ENCODE results near the gene TARS3. TPM values are rescaled to one million over a fixed set of nuclear protein-coding genes. Genes with fewer than 3 reads are reported as not detected.

TARS3 gene
- total RNA-seq, 1 experiment from 2014 or later = 14.1 TPM

GRCh38 chr15:101694261-101694660 is 30.0 kb downstream of the TARS3 start:
- H3K36me3 Mint-ChIP-seq (ENCODE audit: insufficient read depth in 1 of 3, low read depth in 3 of 3) = peaks cover 19 to 48% (median 36%) of the 10 kb centered on the region in 3 experiments
- Histone ChIP-seq H3K9me3 (ENCODE audit: control insufficient read depth, low read depth, low read length) (no peaks in the 10 kb centered on the region), H2BK120ac (ENCODE audit: low read depth, low read length, poor library complexity, severe bottlenecking) (no peak overlapping the region), H2BK15ac (ENCODE audit: low read depth, low read length) (no peak overlapping the region), H4K5ac (ENCODE audit: insufficient read length, low read depth, low read length) (no peak overlapping the region), H3K14ac (ENCODE audit: insufficient read depth, low read length) (no peak overlapping the region), H3K4me2 (ENCODE audit: insufficient read depth, insufficient read length, low read length) (no peak overlapping the region), H4K20me1 (ENCODE audit: control insufficient read depth, insufficient read depth, insufficient read length) (no peaks in the 10 kb centered on the region), H3K9ac (ENCODE audit: extremely low read depth, insufficient read length, low read length) (no peak overlapping the region), H3K23me2 (ENCODE audit: insufficient read length, low read depth, low read length, poor library complexity, severe bottlenecking) (no peaks in the 10 kb centered on the region), H2AFZ (ENCODE audit: low read length) (no peak overlapping the region), H3T11ph (ENCODE audit: low read length) (no peak overlapping the region), H2AK5ac (ENCODE audit: insufficient read length, low read length) (no peak overlapping the region), H3K4ac (ENCODE audit: low read depth, low read length) (no peak overlapping the region), H3K23ac (ENCODE audit: insufficient read length, low read depth, low read length) (no peak overlapping the region), H3K27ac (ENCODE audit: insufficient read length, low read depth, low read length) (no peak overlapping the region), H4K91ac (ENCODE audit: insufficient read length, low read depth, low read length) (no peak overlapping the region), H3K18ac (ENCODE audit: insufficient read length, low read depth, low read length) (no peak overlapping the region), H2BK20ac (ENCODE audit: low read depth, low read length, poor library complexity, severe bottlenecking) (no peak overlapping the region), H3K79me2 (ENCODE audit: insufficient read depth, low read length) (no peaks in the 10 kb centered on the region), H3K4me1 (ENCODE audit: insufficient read depth, low read length) (no peaks in the 10 kb centered on the region), H2BK12ac (ENCODE audit: insufficient read length, low read depth, low read length) (no peak overlapping the region), H2BK5ac (ENCODE audit: insufficient read length, low read length) (no peak overlapping the region), H3K79me1 (ENCODE audit: insufficient read depth, low read depth, low read length, poor library complexity, severe bottlenecking) (no peaks in the 10 kb centered on the region), H3K27me3 (ENCODE audit: insufficient read depth, low read length) (no peaks in the 10 kb centered on the region), H4K8ac (replicated peaks; ENCODE audit: insufficient read length, low read depth, low read length) (no peak overlapping the region), H3K56ac (ENCODE audit: insufficient read length, low read depth, low read length) (no peak overlapping the region)
- H3K27me3 Mint-ChIP-seq (ENCODE audit: low read depth) = no peaks in the 10 kb centered on the region
- no peak overlapping the region for H3K4me3 Mint-ChIP-seq
- H3K9me3 Mint-ChIP-seq = no peaks in the 10 kb centered on the region
- WGBS (ENCODE audit: extremely low coverage, insufficient read length, low lambda C conversion rate) = no CpG with 5 or more reads among the region's 2 CpGs
- peak; percentile 34; the same call in 1 of the 3 replicates for TF ChIP-seq CTCF (conservative IDR thresholded peaks at IDR 0.05)
- peak; percentile 32 for DNase-seq
- no peak overlapping the region for H3K27ac Mint-ChIP-seq
- H3K4me1 Mint-ChIP-seq = peaks cover 9 to 10% of the 10 kb centered on the region in 2 experiments
